Fibroblast of mammary gland (primary cell): ENCODE results near the gene TSPAN7.

Experiments used
- DNase-seq: peaks from one replicate; pipeline ENCODE4 v3.0.0-alpha.2; 2010; ENCODE audit warnings: low read depth
- H3K4me3 ChIP-seq: 2 replicates; pipeline ENCODE4 v1.5.1; 2011; ENCODE audit warnings: low read depth, mild to moderate bottlenecking, low read length, moderate library complexity; ENCODE audit not compliant: control insufficient read depth
- TF ChIP-seq, protein P1 (sequence below): conservative IDR thresholded peaks from 2 replicates; pipeline ENCODE4 v1.5.1; 2011; ENCODE audit warnings: low read depth, low read length, inconsistent platforms; ENCODE audit not compliant: control insufficient read depth, insufficient read depth

Gene TSPAN7

DNA sequence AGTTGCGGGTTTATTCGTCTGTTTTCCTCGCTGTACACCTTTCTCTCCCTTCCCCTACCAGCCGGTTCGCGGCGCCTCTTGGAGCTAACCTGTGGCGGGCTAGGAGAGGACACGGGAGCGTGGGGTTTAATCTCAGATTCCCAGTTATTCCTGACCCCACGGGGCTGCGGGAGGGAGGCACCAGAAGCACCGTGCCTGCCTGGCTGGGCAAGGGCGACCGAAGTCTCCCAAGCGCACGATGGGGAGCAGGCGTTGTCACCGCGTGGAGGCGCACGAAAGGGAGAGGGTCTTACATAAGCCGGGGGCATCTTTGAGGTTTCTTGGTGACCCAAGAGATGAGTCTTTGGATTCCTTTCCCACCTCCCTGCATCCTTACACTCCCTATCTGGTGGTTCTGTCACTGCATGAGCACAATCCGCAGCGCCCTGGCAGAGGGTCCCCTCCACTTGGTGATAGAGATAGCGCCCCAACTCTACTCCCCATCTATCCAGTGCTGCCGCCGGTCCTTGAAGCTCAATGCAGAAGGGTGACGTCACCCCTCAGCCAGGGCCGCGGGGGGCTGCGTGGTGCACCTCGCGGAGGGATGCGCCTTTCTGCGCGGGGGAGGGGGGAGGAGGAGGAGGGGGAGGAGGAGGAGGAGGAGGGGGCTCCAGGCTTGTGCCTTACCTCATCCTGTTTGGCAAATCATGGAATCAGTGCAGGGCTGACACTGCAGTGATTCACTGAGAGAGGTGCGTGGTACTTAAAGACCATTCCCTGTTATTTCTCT lies 793 bp downstream of the TSPAN7 start:
- TF ChIP-seq, protein P1, sequence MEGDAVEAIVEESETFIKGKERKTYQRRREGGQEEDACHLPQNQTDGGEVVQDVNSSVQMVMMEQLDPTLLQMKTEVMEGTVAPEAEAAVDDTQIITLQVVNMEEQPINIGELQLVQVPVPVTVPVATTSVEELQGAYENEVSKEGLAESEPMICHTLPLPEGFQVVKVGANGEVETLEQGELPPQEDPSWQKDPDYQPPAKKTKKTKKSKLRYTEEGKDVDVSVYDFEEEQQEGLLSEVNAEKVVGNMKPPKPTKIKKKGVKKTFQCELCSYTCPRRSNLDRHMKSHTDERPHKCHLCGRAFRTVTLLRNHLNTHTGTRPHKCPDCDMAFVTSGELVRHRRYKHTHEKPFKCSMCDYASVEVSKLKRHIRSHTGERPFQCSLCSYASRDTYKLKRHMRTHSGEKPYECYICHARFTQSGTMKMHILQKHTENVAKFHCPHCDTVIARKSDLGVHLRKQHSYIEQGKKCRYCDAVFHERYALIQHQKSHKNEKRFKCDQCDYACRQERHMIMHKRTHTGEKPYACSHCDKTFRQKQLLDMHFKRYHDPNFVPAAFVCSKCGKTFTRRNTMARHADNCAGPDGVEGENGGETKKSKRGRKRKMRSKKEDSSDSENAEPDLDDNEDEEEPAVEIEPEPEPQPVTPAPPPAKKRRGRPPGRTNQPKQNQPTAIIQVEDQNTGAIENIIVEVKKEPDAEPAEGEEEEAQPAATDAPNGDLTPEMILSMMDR = no peak
- H3K4me3 ChIP-seq = peak overlapping the region; percentile 37
- no peak for DNase-seq

DNA sequence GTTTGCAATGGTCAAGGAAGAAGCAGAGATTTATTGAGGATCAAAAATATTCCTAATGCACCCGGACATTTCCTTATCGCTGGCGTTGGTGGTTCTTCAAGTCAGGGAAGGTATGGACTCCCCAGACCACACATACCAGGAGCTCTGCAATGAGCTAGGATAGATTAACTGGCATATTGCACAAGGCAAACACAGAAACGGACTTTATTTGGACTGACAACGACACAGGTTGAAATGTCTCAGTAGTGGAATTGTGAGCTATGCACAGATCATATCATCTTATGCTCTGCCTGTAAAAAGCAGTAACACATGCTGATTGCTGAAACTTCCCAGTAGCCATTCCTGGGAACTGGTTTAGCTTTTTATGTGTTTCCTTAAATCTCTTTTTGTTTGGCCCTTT lies 1.7 kb downstream of the TSPAN7 start:
- no peak overlapping the region for H3K4me3 ChIP-seq
- TF ChIP-seq, protein P1 = no peak
- DNase-seq = no peak

DNA sequence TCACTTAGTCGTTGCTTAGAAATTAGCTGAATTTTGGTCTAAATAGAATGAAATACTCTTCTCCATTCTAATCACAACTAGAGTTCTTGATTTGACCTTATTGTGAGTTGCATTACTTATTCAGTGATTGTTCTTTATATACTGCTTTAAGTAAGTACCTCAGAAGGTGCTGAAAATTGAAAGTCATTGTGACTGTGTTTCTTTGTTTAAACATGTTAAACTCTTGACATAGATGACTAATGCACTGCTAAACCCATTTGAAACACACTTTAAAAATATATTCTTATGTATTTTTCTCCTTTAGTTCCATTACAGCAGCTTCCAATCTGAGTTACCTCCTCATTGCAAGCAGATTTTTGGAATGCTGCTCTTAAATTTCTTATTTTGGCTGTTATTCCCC lies 9.1 kb downstream of the TSPAN7 start:
- no peak for DNase-seq
- H3K4me3 ChIP-seq = no peak overlapping the region
- TF ChIP-seq, protein P1 = no peak

DNA sequence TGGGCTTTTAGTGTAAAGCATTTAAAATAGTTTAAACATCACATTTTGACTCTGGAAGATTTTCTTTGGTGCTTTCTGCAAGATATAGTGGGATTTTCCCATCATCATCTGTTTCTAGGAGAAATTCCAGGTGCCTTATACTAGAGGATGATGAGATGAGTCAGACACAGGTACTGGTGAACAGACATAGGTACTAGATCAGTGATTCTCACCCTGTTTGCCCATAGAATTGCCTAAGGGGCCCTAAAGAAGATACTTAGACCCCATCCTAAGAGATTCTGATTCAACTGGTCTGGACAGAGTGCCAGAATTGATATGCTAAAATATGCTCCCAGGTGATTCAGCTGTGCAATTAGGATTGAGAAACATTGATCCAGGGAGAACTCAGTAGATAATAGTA lies 9.7 kb downstream of the TSPAN7 start:
- TF ChIP-seq, protein P1 = no peak
- no peak overlapping the region for H3K4me3 ChIP-seq
- DNase-seq = no peak

DNA sequence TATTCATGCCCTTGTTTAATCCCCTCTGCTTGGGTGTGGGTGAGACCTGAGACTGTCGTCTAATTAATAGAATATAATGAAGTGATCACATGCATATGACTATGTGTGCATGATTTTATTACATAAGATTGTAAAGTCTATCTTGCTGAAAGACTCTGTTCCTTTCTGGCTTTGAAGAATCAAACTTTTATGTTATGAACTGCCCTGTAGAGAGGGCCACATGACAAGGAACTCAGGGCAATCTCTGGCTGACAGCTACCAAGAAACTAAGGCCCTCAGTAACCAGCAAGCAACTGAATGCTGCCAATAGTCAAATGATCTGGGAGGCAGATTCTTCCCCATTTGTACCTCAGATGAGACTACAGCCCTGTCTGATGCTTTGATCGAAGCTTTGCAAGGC lies 13.5 kb downstream of the TSPAN7 start:
- TF ChIP-seq, protein P1 = no peak
- H3K4me3 ChIP-seq = no peak overlapping the region
- no peak for DNase-seq

DNA sequence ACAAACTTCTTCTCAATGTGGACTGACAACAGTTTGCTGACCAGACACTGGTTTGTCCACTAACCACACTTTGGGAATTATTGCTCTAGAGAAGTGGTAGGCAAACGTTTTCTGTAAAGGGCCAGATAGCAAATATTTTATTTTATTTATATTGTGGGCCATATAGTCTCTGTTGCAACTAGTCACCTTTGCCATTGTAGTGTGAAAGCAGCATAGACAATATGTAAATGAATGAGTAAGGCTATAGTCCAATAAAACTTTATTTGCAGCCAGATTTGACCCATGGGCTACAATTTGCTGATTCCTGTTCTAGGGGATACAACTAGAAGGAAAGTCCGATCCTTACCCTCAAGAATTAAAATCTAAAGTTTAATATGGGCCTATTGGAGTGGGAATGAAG lies 14.5 kb downstream of the TSPAN7 start:
- no peak for DNase-seq
- TF ChIP-seq, protein P1 = no peak

DNA sequence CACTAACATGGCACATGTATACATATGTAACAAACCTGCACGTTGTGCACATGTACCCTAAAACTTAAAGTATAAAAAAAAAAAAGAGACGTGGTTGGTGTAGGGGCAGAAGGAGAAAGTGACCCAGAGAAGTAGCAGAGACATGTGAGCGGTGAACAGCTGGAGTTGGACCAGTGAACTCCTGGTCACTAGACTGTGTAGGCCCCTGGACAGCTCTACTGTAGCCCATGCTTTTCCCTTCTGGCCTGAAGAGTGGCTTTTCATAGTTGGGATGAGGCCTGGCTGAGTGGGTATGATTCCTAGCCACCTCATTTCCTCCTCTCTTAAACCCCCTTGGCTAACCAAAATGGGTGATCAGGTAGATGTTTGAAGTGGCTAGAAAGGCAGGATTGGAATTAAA lies 16.4 kb downstream of the TSPAN7 start:
- no peak for DNase-seq
- H3K4me3 ChIP-seq = no peak overlapping the region
- TF ChIP-seq, protein P1 = no peak

More for the DNA sequence above, 14.5 kb downstream of the TSPAN7 start:
- no peak overlapping the region for H3K4me3 ChIP-seq
